Left lung (tissue), 10 donors: ENCODE measurements around the gene CRISP3. TPM values are rescaled to one million over a fixed set of nuclear protein-coding genes. Genes with fewer than 3 reads are reported as not detected.

ENCODE experiments used
- ATAC-seq: fragments of 200-7000 bp; cut with Tn5 transposase; one replicate; pipeline ENCODE4 v1.9.1; 2020; ENCODE audit warnings: moderate library complexity
- DNase-seq, 4 donors: peaks; one replicate each; pipeline ENCODE4 v3.0.0-alpha.2; 2013 to 2020
- H3K27ac ChIP-seq, 2 donors: fragments of 200-600 bp; sonication (generic) in 1 of 2; one replicate each; pipeline versions ENCODE4 v1.5.0 to v1.8.0; 2020 to 2021
- H3K27me3 ChIP-seq, 2 donors: fragments of 200-600 bp; sonication (generic) in 1 of 2; one replicate each; pipeline versions ENCODE4 v1.5.0 to v1.8.0; 2020 to 2021
- H3K36me3 ChIP-seq, 2 donors: fragments of 200-600 bp; sonication (generic) in 1 of 2; one replicate each; pipeline versions ENCODE4 v1.5.0 to v1.8.0; 2020 to 2021
- H3K4me1 ChIP-seq, 2 donors: fragments of 200-600 bp; one replicate each; pipeline ENCODE4 v1.8.0; 2021
- H3K4me3 ChIP-seq, 2 donors: fragments of 200-600 bp; sonication (generic) in 1 of 2; one replicate each; pipeline versions ENCODE4 v1.5.0 to v1.8.0; 2020 to 2021; ENCODE audit warnings: mild to moderate bottlenecking in 1 of 2
- H3K9me3 ChIP-seq, 2 donors: fragments of 200-600 bp; sonication (generic) in 1 of 2; one replicate each; pipeline versions ENCODE4 v1.5.0 to v1.8.0; 2020 to 2021
- intact Hi-C, 2 donors: fragments of 100-400 bp; cut with DNase I; formaldehyde crosslinking; loops; one replicate each; pipeline versions ENCODE4 v1.11.2 to v1.14.2; 2022
- polyA plus RNA-seq, 6 donors: library from polyadenylated mRNA; unstranded; fragments of 120-200 nt; gene quantifications; one replicate each; pipeline ENCODE4 v1.2.1, GENCODE V29; 2013; ENCODE audit not compliant: insufficient read length in 6 of 6
- total RNA-seq, 2 donors: library from RNA; stranded (reverse); fragmentation: NEBNext Ultra II Directional; extraction: Animal tissue kit (Norgen Biotek cat#: 25700); gene quantifications; one replicate each; pipeline ENCODE4 v1.2.1, GENCODE V29; 2021
- TF ChIP-seq, protein P1 (sequence below), 2 donors: fragments of 200-600 bp; sonication (generic) in 1 of 2; IDR thresholded peaks; one replicate each; pipeline versions ENCODE4 v1.5.0 to v1.8.0; 2021; ENCODE audit warnings: antibody characterized with exemption in 2 of 2
- donor health status: DM: no; HTN: yes; CAD: no.
- donor health status: DM: no; HTN: no; CAD: no.

The CRISP3 gene
- total and polyA plus RNA-seq, 8 donors = 0.23 to 1.9 (median 0.36) TPM; not detected in 2

DNA sequence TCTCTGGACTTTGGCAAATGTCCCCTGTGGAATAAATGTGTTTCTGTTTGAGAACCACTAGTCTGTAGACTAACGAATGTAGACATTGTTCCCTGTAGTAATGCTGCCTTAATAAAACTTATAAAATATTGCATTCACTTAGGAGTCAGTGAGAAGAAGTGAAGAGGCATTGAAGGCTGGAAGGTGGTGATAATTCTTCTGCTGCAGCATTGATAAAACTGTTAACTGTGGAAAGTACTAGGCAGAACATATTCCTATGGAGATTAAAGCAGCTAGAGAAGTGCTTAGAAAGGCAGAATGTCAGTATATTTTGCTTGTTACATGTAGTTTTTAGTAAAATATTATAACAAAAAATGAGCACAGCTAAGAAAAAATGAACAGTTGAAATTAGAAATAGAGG is 38.1 kb upstream of the CRISP3 start:
- Histone ChIP-seq H3K27me3 (no peaks in the 10 kb centered on the region), H3K36me3 (no peaks in the 10 kb centered on the region), H3K4me3 (no peak overlapping the region), H3K27ac (no peak overlapping the region), H3K9me3 (no peaks in the 10 kb centered on the region), H3K4me1 (no peaks in the 10 kb centered on the region)
- intact Hi-C loops = no loop called here
- no peak for DNase-seq
- no peak for ATAC-seq
- TF ChIP-seq, protein P1, sequence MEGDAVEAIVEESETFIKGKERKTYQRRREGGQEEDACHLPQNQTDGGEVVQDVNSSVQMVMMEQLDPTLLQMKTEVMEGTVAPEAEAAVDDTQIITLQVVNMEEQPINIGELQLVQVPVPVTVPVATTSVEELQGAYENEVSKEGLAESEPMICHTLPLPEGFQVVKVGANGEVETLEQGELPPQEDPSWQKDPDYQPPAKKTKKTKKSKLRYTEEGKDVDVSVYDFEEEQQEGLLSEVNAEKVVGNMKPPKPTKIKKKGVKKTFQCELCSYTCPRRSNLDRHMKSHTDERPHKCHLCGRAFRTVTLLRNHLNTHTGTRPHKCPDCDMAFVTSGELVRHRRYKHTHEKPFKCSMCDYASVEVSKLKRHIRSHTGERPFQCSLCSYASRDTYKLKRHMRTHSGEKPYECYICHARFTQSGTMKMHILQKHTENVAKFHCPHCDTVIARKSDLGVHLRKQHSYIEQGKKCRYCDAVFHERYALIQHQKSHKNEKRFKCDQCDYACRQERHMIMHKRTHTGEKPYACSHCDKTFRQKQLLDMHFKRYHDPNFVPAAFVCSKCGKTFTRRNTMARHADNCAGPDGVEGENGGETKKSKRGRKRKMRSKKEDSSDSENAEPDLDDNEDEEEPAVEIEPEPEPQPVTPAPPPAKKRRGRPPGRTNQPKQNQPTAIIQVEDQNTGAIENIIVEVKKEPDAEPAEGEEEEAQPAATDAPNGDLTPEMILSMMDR (IDR thresholded peaks at IDR 0.05) = no peak

DNA sequence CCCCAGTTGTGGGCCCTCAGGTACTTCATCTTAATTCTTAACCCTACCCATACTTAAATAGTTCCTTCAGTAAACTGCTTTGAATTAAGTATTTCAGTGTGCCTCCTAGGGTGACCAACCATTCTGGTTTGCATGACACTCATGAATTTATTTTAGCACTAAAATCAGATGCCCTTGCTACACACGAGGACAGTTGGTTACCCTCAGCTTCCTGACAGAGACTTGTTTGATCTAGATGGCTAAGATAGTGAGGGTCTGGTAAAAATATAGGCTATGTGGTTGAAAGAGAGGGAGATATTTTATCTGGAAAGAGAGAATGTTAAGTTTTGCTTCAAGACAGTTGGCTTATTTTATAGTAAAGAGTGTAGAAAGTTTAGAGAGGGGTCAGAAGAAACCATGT is 32.3 kb upstream of the CRISP3 start:
- TF ChIP-seq, protein P1 (IDR thresholded peaks at IDR 0.05) = no peak
- intact Hi-C loops = no loop called here
- Histone ChIP-seq H3K4me3 (no peak overlapping the region), H3K27ac (no peak overlapping the region), H3K4me1 (no peaks in the 10 kb centered on the region), H3K36me3 (no peaks in the 10 kb centered on the region), H3K9me3 (no peaks in the 10 kb centered on the region), H3K27me3 (no peaks in the 10 kb centered on the region)
- DNase-seq = no peak
- ATAC-seq = no peak

DNA sequence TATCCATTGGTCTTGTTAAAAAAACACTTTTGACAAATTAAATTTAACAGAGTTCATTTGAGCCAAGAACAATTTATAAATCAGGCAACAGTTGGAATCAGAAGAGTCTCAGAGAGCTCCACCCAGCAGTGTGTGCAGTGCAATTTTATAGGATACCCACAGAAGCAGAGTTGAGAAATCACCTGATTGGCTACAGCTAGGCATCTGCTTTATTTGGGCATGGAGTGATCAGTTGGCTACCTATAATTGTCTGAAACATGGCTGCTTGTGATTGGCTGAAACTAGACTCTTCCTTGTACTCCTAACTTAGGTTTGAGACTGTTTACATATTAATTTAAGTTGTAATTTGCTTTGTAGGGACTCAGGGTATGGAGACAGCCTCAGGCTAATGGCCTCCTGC is 30.9 kb upstream of the CRISP3 start:
- intact Hi-C loops = no loop called here
- no peak for DNase-seq
- no peaks in the 10 kb centered on the region for H3K27me3 ChIP-seq
- no peaks in the 10 kb centered on the region for H3K4me1 ChIP-seq
- no peak overlapping the region for H3K27ac ChIP-seq
- no peaks in the 10 kb centered on the region for H3K9me3 ChIP-seq
- no peak overlapping the region for H3K4me3 ChIP-seq
- no peak for ATAC-seq
- TF ChIP-seq, protein P1 (IDR thresholded peaks at IDR 0.05) = no peak
- H3K36me3 ChIP-seq = no peaks in the 10 kb centered on the region

DNA sequence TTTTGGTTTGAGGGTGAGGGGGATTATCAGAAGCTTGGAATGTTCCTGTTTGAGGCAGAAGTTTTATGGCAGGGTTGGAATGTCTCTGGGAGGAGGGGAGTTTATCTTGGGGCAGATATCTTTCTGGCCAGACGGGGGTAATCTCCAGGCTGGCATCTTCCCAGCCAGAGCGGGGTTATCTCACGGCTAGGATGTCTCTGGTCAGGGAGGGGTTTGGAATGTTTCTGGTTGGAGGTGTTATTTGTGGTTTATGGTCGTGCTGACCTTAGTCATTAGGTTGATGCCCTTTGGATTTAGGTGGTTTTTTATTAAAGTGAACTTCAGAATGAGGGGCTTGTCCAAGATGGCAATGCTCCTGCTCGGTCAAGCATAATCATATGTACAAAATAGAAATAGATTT is 28.1 kb upstream of the CRISP3 start:
- Histone ChIP-seq H3K4me3 (no peak overlapping the region), H3K4me1 (no peaks in the 10 kb centered on the region), H3K36me3 (no peaks in the 10 kb centered on the region), H3K9me3 (no peaks in the 10 kb centered on the region), H3K27me3 (no peaks in the 10 kb centered on the region), H3K27ac (no peak overlapping the region)
- DNase-seq = no peak
- no peak for ATAC-seq
- TF ChIP-seq, protein P1 (IDR thresholded peaks at IDR 0.05) = no peak
- intact Hi-C loops = no loop called here

DNA sequence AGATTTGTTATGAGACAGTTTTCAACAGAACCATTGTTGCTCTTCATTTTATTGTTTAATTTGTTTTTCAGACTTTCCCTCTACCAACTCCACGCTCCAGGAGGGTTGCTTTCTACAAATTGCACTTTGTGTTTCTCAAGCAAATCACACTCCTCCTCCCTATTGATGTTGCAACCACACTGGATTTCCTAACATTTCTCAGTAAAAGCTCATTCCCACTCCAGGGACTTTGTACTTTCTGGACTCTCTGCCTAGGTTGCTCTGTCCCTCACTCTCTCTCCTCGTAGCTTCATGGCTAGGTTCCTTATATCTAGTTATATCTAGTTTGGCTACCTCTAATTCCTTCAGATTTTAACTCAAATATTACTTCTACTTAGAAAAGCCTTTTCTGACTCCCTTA is 22.6 kb upstream of the CRISP3 start:
- H3K27ac ChIP-seq = no peak overlapping the region

More for the DNA sequence above, 22.6 kb upstream of the CRISP3 start:
- DNase-seq = no peak
- no peak for ATAC-seq
- Histone ChIP-seq H3K4me1 (no peaks in the 10 kb centered on the region), H3K4me3 (no peak overlapping the region), H3K9me3 (no peaks in the 10 kb centered on the region), H3K27me3 (no peaks in the 10 kb centered on the region), H3K36me3 (no peaks in the 10 kb centered on the region)
- TF ChIP-seq, protein P1 (IDR thresholded peaks at IDR 0.05) = no peak
- intact Hi-C loops = no loop called here
